Ascending aorta (tissue), 2 donors: ENCODE data around the gene IL15. TPM values are rescaled to one million over a fixed set of nuclear protein-coding genes. Genes with fewer than 3 reads are reported as not detected.
"Not testable (repeated sequence)": the region's sequence is repeated elsewhere in the genome, so short reads cannot be mapped to it uniquely, and the experiment has no call there.

Source experiments
- DNase-seq, 2 donors: peaks; one replicate each; pipeline ENCODE4 v3.0.0-alpha.2; 2019; ENCODE audit warnings: low spot score in 2 of 2
- H3K27ac ChIP-seq, 2 donors: fragments of 200-600 bp; sonication (generic); one replicate each; pipeline ENCODE4 v1.5.1; 2016 to 2017; ENCODE audit warnings: mild to moderate bottlenecking in 1 of 2
- H3K27me3 ChIP-seq: fragments of 200-600 bp; sonication (generic); one replicate; pipeline ENCODE4 v1.5.1; 2017
- H3K36me3 ChIP-seq, 2 donors: fragments of 200-600 bp; sonication (generic); one replicate each; pipeline ENCODE4 v1.5.1; 2016
- H3K4me1 ChIP-seq, 2 donors: fragments of 200-600 bp; sonication (generic); one replicate each; pipeline ENCODE4 v1.5.1; 2016 to 2017; ENCODE audit warnings: mild to moderate bottlenecking in 1 of 2
- H3K4me3 ChIP-seq, 2 donors: fragments of 200-600 bp; sonication (generic); one replicate each; pipeline ENCODE4 v1.5.1; 2016 to 2017; ENCODE audit warnings: mild to moderate bottlenecking in 1 of 2
- H3K9me3 ChIP-seq, 2 donors: fragments of 200-600 bp; sonication (generic); one replicate each; pipeline ENCODE4 v1.5.1; 2016
- CTCF ChIP-seq, 3 experiments: fragments of 200-600 bp in 2 of 3; fragments of 450-650 bp in 1 of 3; sonication (generic) in 2 of 3; IDR thresholded peaks; one replicate each; pipeline ENCODE4 v1.5.1; 2016 to 2019; ENCODE audit warnings: antibody characterized with exemption in 3 of 3, mild to moderate bottlenecking in 1 of 3, moderate library complexity in 1 of 3
- intact Hi-C: fragments of 100-400 bp; cut with DNase I; formaldehyde crosslinking; loops from one replicate; pipeline ENCODE4 v1.15.1; 2023
- total RNA-seq: library from RNA; depleted of rRNA; stranded (reverse); fragments of >200 nt; gene quantifications from one replicate; pipeline ENCODE4 v1.1.0, GENCODE V29; 2016

The IL15 gene
- 11.5 TPM for total RNA-seq

- Histone ChIP-seq H3K4me1 (peaks cover 0 to 9% of the 10 kb centered on the region in 2 donors), H3K9me3 (no peaks in the 10 kb centered on the region), H3K27ac (peak within 1 kb of the TSS; percentile 89 to 92), H3K4me3 (peak within 1 kb of the TSS; percentile 88 to 94), H3K27me3 (no peaks in the 10 kb centered on the region), H3K36me3 (no peaks in the 10 kb centered on the region)
- peak; percentile 29 to 79 for DNase-seq
- intact Hi-C loops, result loop anchor here (2.0 to 10.0 kb wide), 5 partner anchors 17 to 1546 kb away; partner anchors contain the start of gene USP38
- TF ChIP-seq CTCF (IDR thresholded peaks at IDR 0.05), result no peak
These were observed at the start of gene IL15 for GRCh38 chr4:141636082-141636770. IL15 (plus strand) TSS chr4:141636583; CDS start chr4:141719465, 82,882 bp downstream.

- no peak for DNase-seq
- no peak overlapping the region for H3K4me3 ChIP-seq
- intact Hi-C loops, result no loop called here
- TF ChIP-seq CTCF (IDR thresholded peaks at IDR 0.05), result no peak
- no peaks in the 10 kb centered on the region for H3K36me3 ChIP-seq
- H3K27ac ChIP-seq, result no peak overlapping the region
- peaks cover 0 to 31% of the 10 kb centered on the region in 2 donors for H3K9me3 ChIP-seq
- no peaks in the 10 kb centered on the region for H3K27me3 ChIP-seq
- no peaks in the 10 kb centered on the region for H3K4me1 ChIP-seq
These were observed 48.5 kb upstream of the IL15 start for GRCh38 chr4:141587897-141588296.

- Histone ChIP-seq H3K36me3 (no peaks in the 10 kb centered on the region), H3K27me3 (no peaks in the 10 kb centered on the region), H3K9me3 (peaks cover 0 to 12% of the 10 kb centered on the region in 2 donors), H3K4me3 (no peak overlapping the region), H3K4me1 (no peaks in the 10 kb centered on the region), H3K27ac (no peak overlapping the region)
- DNase-seq, result no peak
- no peak for TF ChIP-seq CTCF (IDR thresholded peaks at IDR 0.05)
- intact Hi-C loops, result no loop called here
These were observed 40.9 kb upstream of the IL15 start for GRCh38 chr4:141595531-141595930.

GRCh38 chr4:141599853-141600252 is 36.5 kb upstream of the IL15 start:
- H3K4me1 ChIP-seq, result no peaks in the 10 kb centered on the region
- DNase-seq, result no peak
- intact Hi-C loops, result no loop called here
- no peak overlapping the region for H3K4me3 ChIP-seq
- no peaks in the 10 kb centered on the region for H3K9me3 ChIP-seq
- H3K27ac ChIP-seq, result no peak overlapping the region
- TF ChIP-seq CTCF (IDR thresholded peaks at IDR 0.05), result no peak
- no peaks in the 10 kb centered on the region for H3K27me3 ChIP-seq
- H3K36me3 ChIP-seq, result no peaks in the 10 kb centered on the region

GRCh38 chr4:141604683-141605082 is 31.7 kb upstream of the IL15 start:
- DNase-seq, H3K9me3 ChIP-seq, H3K27ac ChIP-seq, intact Hi-C loops, H3K4me3 ChIP-seq, H3K36me3 ChIP-seq, H3K4me1 ChIP-seq, H3K27me3 ChIP-seq: not testable (repeated sequence)

GRCh38 chr4:141605425-141605856 is 30.9 kb upstream of the IL15 start:
- no peaks in the 10 kb centered on the region for H3K27me3 ChIP-seq
- DNase-seq, result no peak
- intact Hi-C loops, result no loop called here
- no peak overlapping the region for H3K27ac ChIP-seq
- no peak for TF ChIP-seq CTCF (IDR thresholded peaks at IDR 0.05)
- H3K36me3 ChIP-seq, result no peaks in the 10 kb centered on the region
- H3K4me1 ChIP-seq, result no peaks in the 10 kb centered on the region
- no peaks in the 10 kb centered on the region for H3K9me3 ChIP-seq
- no peak overlapping the region for H3K4me3 ChIP-seq
